Measurements from ENCODE around the gene FANCC. TPM values are rescaled to one million over a fixed set of nuclear protein-coding genes. Genes with fewer than 3 reads are reported as not detected.
A peak's percentile ranks its signal among the peaks of the same experiment; 100 is the strongest.

Gene FANCC
- total and polyA plus RNA-seq, 12 donors = 1.9 to 6.1 (median 3.3) TPM

DNA sequence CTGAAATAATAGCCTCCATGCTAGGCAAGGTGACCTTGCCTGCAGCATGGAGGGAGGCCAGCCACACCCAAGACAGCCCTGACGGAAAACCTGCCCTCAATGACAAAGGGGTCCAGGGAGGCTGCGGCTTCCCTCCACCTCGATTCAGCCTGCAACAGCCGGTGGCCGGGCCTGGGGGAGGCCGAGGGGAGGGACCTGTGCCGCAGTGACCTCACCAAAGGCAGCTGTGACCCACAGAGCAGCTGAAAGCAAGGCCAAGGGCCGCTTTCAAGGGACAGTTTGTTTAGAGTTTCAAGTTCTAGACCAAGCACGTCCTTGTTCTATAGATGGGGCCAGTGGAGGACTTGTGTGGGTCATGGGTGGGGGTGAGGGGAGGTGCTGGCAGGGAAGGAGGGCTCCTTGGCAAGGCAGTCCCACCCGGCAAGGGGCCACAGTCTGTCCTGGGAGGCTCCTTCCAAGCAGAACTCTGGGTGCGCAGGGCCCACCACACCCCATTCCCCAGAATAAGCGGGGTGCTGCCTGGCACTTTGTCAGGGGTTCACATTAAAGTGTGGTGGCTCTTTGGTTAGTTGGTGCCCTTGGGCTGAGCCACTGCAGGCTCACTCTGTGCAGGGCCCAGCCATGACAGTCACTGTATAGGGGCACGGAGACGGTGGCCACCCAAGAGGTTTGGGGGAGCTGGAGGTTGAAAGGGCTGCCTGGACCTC, 226.5 kb downstream of the FANCC start:
- Histone ChIP-seq H3K4me3 (no peak overlapping the region), H3K27ac (peak overlapping the region in 2 of 5 donors; percentile 59 to 63), H3K4me1 (replicated peaks in 1 of 2) (peaks cover 9 to 34% of the 10 kb centered on the region in 2 donors), H3K36me3 (replicated peaks in 1 of 2) (peaks cover 0 to 12% of the 10 kb centered on the region in 2 donors), H3K9me3 (replicated peaks in 1 of 3) (no peaks in the 10 kb centered on the region), H3K27me3 (no peaks in the 10 kb centered on the region)
- intact Hi-C loops (cut with DNase I) = no loop called here
- WGBS, 4 donors = 46 to 80% (median 73%) methylated on average over 4 to 14 of the region's 14 CpGs
- no peak for DNase-seq
- TF ChIP-seq, protein P1, sequence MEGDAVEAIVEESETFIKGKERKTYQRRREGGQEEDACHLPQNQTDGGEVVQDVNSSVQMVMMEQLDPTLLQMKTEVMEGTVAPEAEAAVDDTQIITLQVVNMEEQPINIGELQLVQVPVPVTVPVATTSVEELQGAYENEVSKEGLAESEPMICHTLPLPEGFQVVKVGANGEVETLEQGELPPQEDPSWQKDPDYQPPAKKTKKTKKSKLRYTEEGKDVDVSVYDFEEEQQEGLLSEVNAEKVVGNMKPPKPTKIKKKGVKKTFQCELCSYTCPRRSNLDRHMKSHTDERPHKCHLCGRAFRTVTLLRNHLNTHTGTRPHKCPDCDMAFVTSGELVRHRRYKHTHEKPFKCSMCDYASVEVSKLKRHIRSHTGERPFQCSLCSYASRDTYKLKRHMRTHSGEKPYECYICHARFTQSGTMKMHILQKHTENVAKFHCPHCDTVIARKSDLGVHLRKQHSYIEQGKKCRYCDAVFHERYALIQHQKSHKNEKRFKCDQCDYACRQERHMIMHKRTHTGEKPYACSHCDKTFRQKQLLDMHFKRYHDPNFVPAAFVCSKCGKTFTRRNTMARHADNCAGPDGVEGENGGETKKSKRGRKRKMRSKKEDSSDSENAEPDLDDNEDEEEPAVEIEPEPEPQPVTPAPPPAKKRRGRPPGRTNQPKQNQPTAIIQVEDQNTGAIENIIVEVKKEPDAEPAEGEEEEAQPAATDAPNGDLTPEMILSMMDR (IDR thresholded peaks at IDR 0.05) = no peak
- TF ChIP-seq POLR2A (IDR thresholded peaks at IDR 0.05) = no peak

DNA sequence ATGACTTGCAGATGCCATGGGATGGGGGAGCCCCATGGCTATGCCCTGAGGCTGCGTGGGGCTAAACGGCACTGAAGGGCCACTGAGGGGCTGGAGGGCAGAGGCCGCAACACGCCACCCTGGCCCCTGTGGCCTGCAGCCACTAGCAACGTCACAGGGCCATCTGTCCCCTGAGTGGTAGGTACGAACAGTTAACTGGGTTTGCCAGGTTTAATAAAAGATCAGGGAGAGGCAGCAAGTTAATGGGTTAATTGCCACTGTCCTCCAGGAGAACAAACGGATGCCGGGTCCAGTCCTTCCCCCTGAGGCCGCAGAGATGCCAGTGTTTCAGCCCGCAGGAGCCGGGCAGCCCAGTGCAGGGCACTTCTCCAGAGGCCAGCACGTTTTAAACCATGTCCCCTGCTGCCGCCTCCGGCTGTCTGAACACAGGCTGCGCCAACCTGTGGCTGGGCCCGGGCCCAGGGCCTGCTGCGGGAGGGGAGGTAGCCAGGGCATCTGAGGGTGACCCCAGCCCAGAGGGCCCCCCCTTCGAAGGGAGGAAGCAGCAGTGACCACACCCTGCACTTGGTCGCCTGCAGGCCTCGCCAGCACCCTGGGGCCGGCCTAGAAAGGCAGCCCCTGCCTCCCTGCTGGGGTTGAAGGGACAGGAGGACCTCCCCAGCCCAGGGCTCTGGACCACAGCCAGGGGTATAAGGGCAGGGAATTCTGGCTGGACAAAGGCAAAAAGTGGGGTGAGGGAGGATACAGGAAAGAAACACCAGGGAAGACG, 227.3 kb downstream of the FANCC start:
- peaks cover 9 to 34% of the 10 kb centered on the region in 2 donors for H3K4me1 ChIP-seq (replicated peaks in 1 of 2)
- no peaks in the 10 kb centered on the region for H3K27me3 ChIP-seq
- no peak for TF ChIP-seq POLR2A (IDR thresholded peaks at IDR 0.05)
- TF ChIP-seq, protein P1 (IDR thresholded peaks at IDR 0.05) = no peak

DNA sequence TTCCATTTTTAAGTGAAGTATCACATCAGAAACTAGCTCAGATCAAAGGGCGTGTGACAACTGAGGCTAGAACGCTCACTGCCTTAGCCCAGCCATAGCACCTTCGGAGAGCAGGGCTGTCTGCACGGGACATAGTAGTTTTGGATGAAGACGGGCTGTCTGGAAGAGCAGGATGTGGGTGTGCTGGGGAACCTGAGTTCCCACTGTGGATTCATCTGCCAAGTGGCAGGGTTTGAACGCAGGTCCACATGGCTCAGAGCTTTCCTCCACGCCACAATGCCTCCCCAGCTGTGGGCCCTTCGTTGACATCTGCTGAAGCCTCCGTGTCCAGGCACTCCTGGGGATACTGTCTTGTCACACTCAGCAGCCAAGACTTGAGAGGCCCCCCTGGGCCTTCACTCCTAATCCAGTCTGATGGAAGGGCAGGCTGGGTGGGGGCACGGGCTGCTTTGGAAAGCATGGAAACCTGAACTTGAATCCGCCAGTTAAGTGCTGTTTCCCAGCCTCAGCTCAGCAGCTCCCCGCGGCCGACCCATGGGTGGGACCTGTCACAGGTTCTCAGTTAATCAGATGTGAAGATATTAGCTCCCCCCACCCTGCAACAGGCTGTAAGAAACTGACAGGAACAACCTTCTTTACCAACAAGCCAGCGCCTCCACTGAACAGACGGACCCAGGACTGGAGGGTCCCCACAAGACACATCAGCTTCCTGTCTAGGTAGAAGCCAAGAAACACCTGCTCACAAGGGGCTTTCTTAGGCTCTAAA, 228.1 kb downstream of the FANCC start:
- no peaks in the 10 kb centered on the region for H3K9me3 ChIP-seq (replicated peaks in 1 of 3)
- peaks cover 9 to 34% of the 10 kb centered on the region in 2 donors for H3K4me1 ChIP-seq (replicated peaks in 1 of 2)
- no peak overlapping the region for H3K4me3 ChIP-seq
- H3K36me3 ChIP-seq (replicated peaks in 1 of 2) = peaks cover 0 to 27% of the 10 kb centered on the region in 2 donors
- no peaks in the 10 kb centered on the region for H3K27me3 ChIP-seq
- DNase-seq = no peak
- TF ChIP-seq, protein P1 (IDR thresholded peaks at IDR 0.05) = no peak
- TF ChIP-seq POLR2A (IDR thresholded peaks at IDR 0.05) = no peak
- intact Hi-C loops (cut with DNase I) = loop anchor here in 1 of 2 donors (10.0 kb wide), 1 partner anchor 55 kb away; no protein-coding TSS in a partner anchor
- WGBS, 4 donors = 82 to 95% (median 90%) methylated on average over 6 to 16 of the region's 16 CpGs
- H3K27ac ChIP-seq = peak overlapping the region in 2 of 5 donors; percentile 59 to 63

More for the DNA sequence above, 227.3 kb downstream of the FANCC start:
- intact Hi-C loops (cut with DNase I) = no loop called here
- H3K4me3 ChIP-seq = no peak overlapping the region
- H3K27ac ChIP-seq = peak overlapping the region in 2 of 5 donors; percentile 59 to 63
- peak in 1 of 7 donors; percentile 72 for DNase-seq
- WGBS, 4 donors = 55 to 68% (median 66%) methylated on average over 10 to 22 of the region's 22 CpGs
- H3K36me3 ChIP-seq (replicated peaks in 1 of 2) = peaks cover 0 to 20% of the 10 kb centered on the region in 2 donors
- no peaks in the 10 kb centered on the region for H3K9me3 ChIP-seq (replicated peaks in 1 of 3)
